IMR-90 (cell line): ENCODE results near the gene ERVW-1. TPM values are rescaled to one million over a fixed set of nuclear protein-coding genes. Genes with fewer than 3 reads are reported as not detected.

ENCODE experiments used
- ATAC-seq: fragments of 200-7000 bp; cut with Tn5 transposase; 2 replicates; pipeline ENCODE4 v1.9.1; 2020; ENCODE audit warnings: low read depth, mild to moderate bottlenecking, moderate library complexity
- BruUV-seq: library from RNA; stranded (reverse); fragments of 400-500 nt; replicated peaks from 2 replicates; lab custom pipeline; 2021; lab: Mats Ljungman, UMichigan
- CTCF ChIA-PET: fragments of 300-600 bp; formaldehyde crosslinking; extraction: SDS; loops from one replicate; lab custom pipeline; 2021; ENCODE audit warnings: antibody characterized with exemption; lab: Yijun Ruan, JAX
- POLR2A ChIA-PET: fragments of 300-600 bp; sonication (Branson Sonifier 250); formaldehyde crosslinking; loops from one replicate; lab custom pipeline; 2022; ENCODE audit warnings: antibody characterized with exemption; ENCODE audit not compliant: unreplicated experiment; lab: Charles Lee
- DNase-seq: peaks from one replicate; pipeline ENCODE4 v3.0.0; 2013
- H2AFZ ChIP-seq: replicated peaks from 2 replicates; pipeline ENCODE3; 2013; ENCODE audit warnings: low read length, mild to moderate bottlenecking; ENCODE audit not compliant: poor library complexity
- H2AK5ac ChIP-seq: 2 replicates; pipeline ENCODE4 v1.6.1; 2013; ENCODE audit warnings: low read depth, low read length, inconsistent platforms
- H2AK9ac ChIP-seq: replicated peaks from 2 replicates; pipeline ENCODE3; 2013; ENCODE audit warnings: mild to moderate bottlenecking, low read depth, low read length, moderate library complexity; ENCODE audit not compliant: poor library complexity
- H2BK120ac ChIP-seq: 2 replicates; pipeline ENCODE4 v1.6.1; 2013; ENCODE audit warnings: low read depth, low read length, inconsistent platforms
- H2BK15ac ChIP-seq: 3 replicates; pipeline ENCODE4 v1.6.1; 2013; ENCODE audit warnings: low read depth, low read length, inconsistent platforms
- H2BK20ac ChIP-seq: 2 replicates; pipeline ENCODE4 v1.6.1; 2013; ENCODE audit warnings: low read depth, mild to moderate bottlenecking, inconsistent platforms, low read length, moderate library complexity
- H2BK5ac ChIP-seq: 2 replicates; pipeline ENCODE4 v1.6.1; 2013; ENCODE audit warnings: mild to moderate bottlenecking, low read depth, low read length, inconsistent platforms; ENCODE audit not compliant: poor library complexity, severe bottlenecking
- H3K14ac ChIP-seq: replicated peaks from 2 replicates; pipeline ENCODE4 v1.6.1; 2013; ENCODE audit warnings: low read depth, low read length, inconsistent platforms
- H3K18ac ChIP-seq: 2 replicates; pipeline ENCODE4 v1.6.1; 2013; ENCODE audit warnings: low read depth, low read length, control low read depth
- H3K23ac ChIP-seq: 2 replicates; pipeline ENCODE4 v1.6.1; 2013; ENCODE audit warnings: low read depth, low read length, inconsistent platforms
- H3K27ac ChIP-seq: 2 replicates; pipeline ENCODE4 v1.5.1; 2013; ENCODE audit warnings: mild to moderate bottlenecking, control low read depth, low read length; ENCODE audit not compliant: insufficient read depth
- H3K27me3 ChIP-seq: 2 replicates; pipeline ENCODE4 v1.6.1; 2013; ENCODE audit warnings: low read length; ENCODE audit not compliant: control insufficient read depth, insufficient read depth
- H3K36me3 ChIP-seq: 2 replicates; pipeline ENCODE4 v1.6.1; 2013; ENCODE audit warnings: low read length, mixed read lengths; ENCODE audit not compliant: control insufficient read depth, insufficient read depth
- H3K4ac ChIP-seq: 2 replicates; pipeline ENCODE4 v1.6.1; 2013; ENCODE audit warnings: low read depth, low read length, inconsistent platforms
- H3K4me1 ChIP-seq: 2 replicates; pipeline ENCODE4 v1.6.1; 2013; ENCODE audit warnings: low read length, mixed read lengths; ENCODE audit not compliant: control insufficient read depth, insufficient read depth
- H3K4me2 ChIP-seq: 2 replicates; pipeline ENCODE4 v1.6.1; 2013; ENCODE audit warnings: low read depth, mild to moderate bottlenecking, control low read depth, low read length, moderate library complexity
- H3K4me3 ChIP-seq: 2 replicates; pipeline ENCODE4 v1.5.1; 2013; ENCODE audit warnings: low read depth, mild to moderate bottlenecking, control low read depth, low read length, moderate library complexity; ENCODE audit not compliant: insufficient read depth
- H3K56ac ChIP-seq: 2 replicates; pipeline ENCODE4 v1.6.1; 2013; ENCODE audit warnings: low read length, inconsistent platforms; ENCODE audit not compliant: insufficient read depth; ENCODE audit errors: extremely low read depth
- H3K79me1 ChIP-seq, 2 experiments: 2 replicates each; pipeline ENCODE4 v1.6.1; 2013; ENCODE audit warnings: low read length in 2 of 2, inconsistent platforms in 1 of 2, low read depth in 1 of 2
- H3K9ac ChIP-seq: 2 replicates; pipeline ENCODE4 v1.6.1; 2013; ENCODE audit warnings: low read depth, low read length, control low read depth
- H3K9me1 ChIP-seq: 2 replicates; pipeline ENCODE4 v1.6.1; 2013; ENCODE audit warnings: low read length, inconsistent platforms; ENCODE audit not compliant: insufficient read depth
- H3K9me3 ChIP-seq: 2 replicates; pipeline ENCODE4 v1.6.1; 2013; ENCODE audit warnings: low read length; ENCODE audit not compliant: control insufficient read depth, insufficient read depth
- H4K20me1 ChIP-seq: 2 replicates; pipeline ENCODE4 v1.6.1; 2013; ENCODE audit warnings: low read length, inconsistent platforms; ENCODE audit not compliant: insufficient read depth
- H4K5ac ChIP-seq: 2 replicates; pipeline ENCODE4 v1.6.1; 2013; ENCODE audit warnings: mild to moderate bottlenecking, low read depth, low read length, control low read depth
- H4K8ac ChIP-seq, 2 experiments: 2 replicates each; pipeline ENCODE4 v1.6.1; 2013; ENCODE audit warnings: low read depth in 2 of 2, low read length in 2 of 2, control low read depth in 1 of 2, inconsistent platforms in 1 of 2
- H4K91ac ChIP-seq: 2 replicates; pipeline ENCODE4 v1.6.1; 2013; ENCODE audit warnings: low read depth, low read length, inconsistent platforms; ENCODE audit not compliant: insufficient read depth
- BHLHE40 ChIP-seq: fragments of 150-350 bp; IDR thresholded peaks from 2 replicates; pipeline ENCODE4 v1.6.1; 2016; ENCODE audit warnings: mild to moderate bottlenecking, low read depth, low read length
- CEBPB ChIP-seq: IDR thresholded peaks from 2 replicates; pipeline ENCODE4 v1.6.1; 2012; ENCODE audit warnings: low read depth, low read length, improper control_type of control experiment
- CHD1 ChIP-seq: IDR thresholded peaks from 2 replicates; pipeline ENCODE4 v1.6.1; 2012; ENCODE audit warnings: low read depth, low read length, improper control_type of control experiment
- CTCF ChIP-seq: conservative IDR thresholded peaks from 2 replicates; pipeline ENCODE4 v1.5.1; 2012; ENCODE audit warnings: mild to moderate bottlenecking, low read depth, low read length, improper control_type of control experiment
- MAFK ChIP-seq: IDR thresholded peaks from 2 replicates; pipeline ENCODE4 v1.6.1; 2012; ENCODE audit warnings: low read depth, low read length, improper control_type of control experiment
- MAZ ChIP-seq: IDR thresholded peaks from 2 replicates; pipeline ENCODE4 v1.6.1; 2012; ENCODE audit warnings: low read depth, mild to moderate bottlenecking, low read length, improper control_type of control experiment, moderate library complexity, borderline replicate concordance
- MXI1 ChIP-seq: IDR thresholded peaks from 2 replicates; pipeline ENCODE4 v1.6.1; 2012; ENCODE audit warnings: low read depth, mild to moderate bottlenecking, low read length, moderate library complexity, borderline replicate concordance
- NFE2L2 ChIP-seq: fragments of 150-350 bp; IDR thresholded peaks from 2 replicates; pipeline ENCODE4 v1.6.1; 2016; ENCODE audit warnings: low read depth, mild to moderate bottlenecking, low read length
- POLR2A ChIP-seq: IDR thresholded peaks from 2 replicates; pipeline ENCODE4 v1.6.1; 2012; ENCODE audit warnings: mild to moderate bottlenecking, low read depth, low read length
- RAD21 ChIP-seq: IDR thresholded peaks from 2 replicates; pipeline ENCODE4 v1.6.1; 2012; ENCODE audit warnings: low read length, improper control_type of control experiment
- RCOR1 ChIP-seq: IDR thresholded peaks from 2 replicates; pipeline ENCODE4 v1.6.1; 2012; ENCODE audit warnings: mild to moderate bottlenecking, low read length, improper control_type of control experiment; ENCODE audit not compliant: insufficient replicate concordance
- RFX5 ChIP-seq: IDR thresholded peaks from 2 replicates; pipeline ENCODE4 v1.8.0; 2012; ENCODE audit warnings: low read depth, mild to moderate bottlenecking, low read length, moderate library complexity
- USF2 ChIP-seq: fragments of 150-350 bp; IDR thresholded peaks from 2 replicates; pipeline ENCODE4 v1.6.1; 2017; ENCODE audit warnings: mild to moderate bottlenecking, antibody characterized with exemption, low read length, low read depth
- WGBS, 2 experiments: methylation state at CpG; one replicate each; pipeline versions ENCODE4 v1.1.5 to v1.1.7; 2013; ENCODE audit warnings: missing lambda C conversion rate in 2 of 2; ENCODE audit not compliant: insufficient read length in 1 of 2; ENCODE audit errors: extremely low coverage in 2 of 2; 5-methylcytosine and 5-hydroxymethylcytosine counted together
- dilution Hi-C: fragments of 300-500 bp; cut with HindIII; formaldehyde crosslinking; loops from one replicate; pipeline ENCODE4 v1.14.3; 2018; ENCODE audit warnings: low sequenced_read_pairs; ENCODE audit not compliant: unreplicated experiment
- in situ Hi-C: fragments of 300-500 bp; cut with MboI; formaldehyde crosslinking; loops from 3 replicates; pipeline ENCODE4 v1.14.3; 2019; ENCODE audit warnings: low sequenced_read_pairs, inconsistent platforms, mixed read lengths
- intact Hi-C: fragments of 100-400 bp; cut with micrococcal nuclease; formaldehyde crosslinking; loops from 2 replicates; pipeline ENCODE4 v1.10.0; 2022
- polyA plus RNA-seq, 3 experiments: library from polyadenylated mRNA; depleted of rRNA; stranded (reverse); fragments of >200 nt; gene quantifications; 2 replicates each; pipeline ENCODE4 v1.2.3, GENCODE V29; 2012; ENCODE audit warnings: low replicate concordance in 1 of 3
- total RNA-seq: library from RNA; depleted of rRNA; stranded (reverse); fragments of >200 nt; gene quantifications from 2 replicates; pipeline ENCODE4 v1.2.3, GENCODE V29; 2012
- TF ChIP-seq, protein P1 (sequence below): fragments of 150-350 bp; IDR thresholded peaks from 2 replicates; pipeline ENCODE4 v1.6.1; 2016; ENCODE audit warnings: low read depth, mild to moderate bottlenecking, low read length, moderate library complexity, borderline replicate concordance

The ERVW-1 gene
- total and polyA plus RNA-seq, 2 of the 4 experiments (the other 2 are of a cell fraction) = not detected

- no peaks in the 10 kb centered on the region for H3K79me1 ChIP-seq
- H3K9me1 ChIP-seq = peaks cover 2% of the 10 kb centered on the region; the same call in 1 of the 2 replicates
- in situ Hi-C loops = no loop called here
- H2AK9ac ChIP-seq = no peak overlapping the region
- no peak overlapping the region for H2BK5ac ChIP-seq
- no TSS peak for BruUV-seq
- H3K27ac ChIP-seq = no peak overlapping the region
- POLR2A ChIA-PET = no interaction called here
- DNase-seq = no peak
- no peak overlapping the region for H4K8ac ChIP-seq
- ATAC-seq = no peak
- H3K4ac ChIP-seq = no peak overlapping the region
- H3K14ac ChIP-seq = no peak overlapping the region
- H3K18ac ChIP-seq = no peak overlapping the region
- H3K36me3 ChIP-seq = peaks cover 1% of the 10 kb centered on the region; the same call in 1 of the 2 replicates
- CTCF ChIA-PET = no interaction called here
- no peak overlapping the region for H3K23ac ChIP-seq
- no peak overlapping the region for H2BK20ac ChIP-seq
- no peaks in the 10 kb centered on the region for H3K9me3 ChIP-seq
- no peak overlapping the region for H3K9ac ChIP-seq
- no peak overlapping the region for H4K5ac ChIP-seq
- H2AFZ ChIP-seq = no peak overlapping the region
- H2BK120ac ChIP-seq = no peak overlapping the region
- H3K4me1 ChIP-seq = no peaks in the 10 kb centered on the region
- dilution Hi-C loops = no loop called here
- H2BK15ac ChIP-seq = no peak overlapping the region
- WGBS, 2 experiments = no CpG with 5 or more reads among the region's 2 CpGs
- TF ChIP-seq USF2 = no peak
- TF ChIP-seq CTCF = no peak
- no peak for TF ChIP-seq RFX5
- no peak for TF ChIP-seq MXI1
- no peak for TF ChIP-seq NFE2L2
- TF ChIP-seq MAFK = no peak
- no peak for TF ChIP-seq MAZ
- TF ChIP-seq RCOR1 = no peak
- no peak for TF ChIP-seq BHLHE40
- TF ChIP-seq CEBPB = no peak
- no peak for TF ChIP-seq CHD1
- TF ChIP-seq, protein P1, sequence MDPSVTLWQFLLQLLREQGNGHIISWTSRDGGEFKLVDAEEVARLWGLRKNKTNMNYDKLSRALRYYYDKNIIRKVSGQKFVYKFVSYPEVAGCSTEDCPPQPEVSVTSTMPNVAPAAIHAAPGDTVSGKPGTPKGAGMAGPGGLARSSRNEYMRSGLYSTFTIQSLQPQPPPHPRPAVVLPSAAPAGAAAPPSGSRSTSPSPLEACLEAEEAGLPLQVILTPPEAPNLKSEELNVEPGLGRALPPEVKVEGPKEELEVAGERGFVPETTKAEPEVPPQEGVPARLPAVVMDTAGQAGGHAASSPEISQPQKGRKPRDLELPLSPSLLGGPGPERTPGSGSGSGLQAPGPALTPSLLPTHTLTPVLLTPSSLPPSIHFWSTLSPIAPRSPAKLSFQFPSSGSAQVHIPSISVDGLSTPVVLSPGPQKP = no peak
- no peak for TF ChIP-seq POLR2A
- no peak for TF ChIP-seq RAD21
- intact Hi-C loops = no loop called here
- no peak overlapping the region for H2AK5ac ChIP-seq
- no peak overlapping the region for H4K91ac ChIP-seq
- H3K4me3 ChIP-seq = no peak overlapping the region
- H3K56ac ChIP-seq = no peak overlapping the region
- H4K20me1 ChIP-seq = no peaks in the 10 kb centered on the region
- H3K27me3 ChIP-seq = no peaks in the 10 kb centered on the region
- H3K4me2 ChIP-seq = no peak overlapping the region
Observed at GRCh38 chr7:92466682-92467081, 11.1 kb downstream of the ERVW-1 start.
